Peyer's patch (tissue), 4 donors: ENCODE data around the gene ARID5A.

ENCODE experiments used
- POLR2A ChIP-seq, 2 donors: fragments of 450-650 bp; IDR thresholded peaks; one replicate each; pipeline ENCODE4 v1.5.1; 2017; ENCODE audit warnings: antibody characterized with exemption in 2 of 2, mild to moderate bottlenecking in 2 of 2, moderate library complexity in 2 of 2
- TF ChIP-seq, protein P1 (sequence below), 6 experiments: fragments of 450-650 bp in 4 of 6; fragments of 200-600 bp in 2 of 6; sonication (generic) in 1 of 6; IDR thresholded peaks; one replicate each; pipeline ENCODE4 v1.5.1; 2017 to 2019; ENCODE audit warnings: antibody characterized with exemption in 6 of 6, mild to moderate bottlenecking in 3 of 6, moderate library complexity in 1 of 6

DNA sequence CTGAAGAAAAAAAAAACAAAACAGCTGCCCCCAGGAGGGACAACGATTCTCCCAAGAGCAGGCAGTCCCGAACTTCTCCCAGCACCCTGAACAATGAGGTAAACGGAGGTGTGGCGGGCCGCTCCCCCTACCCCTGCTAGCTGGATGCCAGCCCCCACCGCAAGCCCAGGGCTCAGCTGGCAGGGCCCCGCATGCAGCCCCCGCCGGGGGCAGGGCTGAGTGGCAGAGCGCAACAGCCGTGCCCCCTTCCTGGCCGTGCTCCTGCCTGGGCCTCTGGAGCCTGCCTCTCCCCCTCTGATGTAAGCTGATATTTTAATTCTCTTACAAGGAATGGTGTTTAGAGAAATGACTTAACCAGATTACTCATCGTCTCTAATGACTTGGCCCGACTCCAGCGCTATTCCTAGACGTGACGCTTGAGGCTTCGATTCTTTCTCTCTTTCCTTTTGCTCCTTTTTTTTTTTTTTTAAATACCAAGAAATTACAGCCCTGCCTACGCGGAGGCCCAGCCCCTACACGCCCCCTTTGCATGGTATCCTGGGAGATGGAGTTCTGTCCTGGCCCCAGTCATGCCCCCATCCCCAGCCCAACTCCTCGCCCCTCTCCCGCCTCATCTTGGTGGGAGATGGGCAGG lies 4.6 kb upstream of the ARID5A start:
- TF ChIP-seq, protein P1, sequence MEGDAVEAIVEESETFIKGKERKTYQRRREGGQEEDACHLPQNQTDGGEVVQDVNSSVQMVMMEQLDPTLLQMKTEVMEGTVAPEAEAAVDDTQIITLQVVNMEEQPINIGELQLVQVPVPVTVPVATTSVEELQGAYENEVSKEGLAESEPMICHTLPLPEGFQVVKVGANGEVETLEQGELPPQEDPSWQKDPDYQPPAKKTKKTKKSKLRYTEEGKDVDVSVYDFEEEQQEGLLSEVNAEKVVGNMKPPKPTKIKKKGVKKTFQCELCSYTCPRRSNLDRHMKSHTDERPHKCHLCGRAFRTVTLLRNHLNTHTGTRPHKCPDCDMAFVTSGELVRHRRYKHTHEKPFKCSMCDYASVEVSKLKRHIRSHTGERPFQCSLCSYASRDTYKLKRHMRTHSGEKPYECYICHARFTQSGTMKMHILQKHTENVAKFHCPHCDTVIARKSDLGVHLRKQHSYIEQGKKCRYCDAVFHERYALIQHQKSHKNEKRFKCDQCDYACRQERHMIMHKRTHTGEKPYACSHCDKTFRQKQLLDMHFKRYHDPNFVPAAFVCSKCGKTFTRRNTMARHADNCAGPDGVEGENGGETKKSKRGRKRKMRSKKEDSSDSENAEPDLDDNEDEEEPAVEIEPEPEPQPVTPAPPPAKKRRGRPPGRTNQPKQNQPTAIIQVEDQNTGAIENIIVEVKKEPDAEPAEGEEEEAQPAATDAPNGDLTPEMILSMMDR (IDR thresholded peaks at IDR 0.05) = no peak
- peak in 1 of 2 donors; percentile 42 for TF ChIP-seq POLR2A (IDR thresholded peaks at IDR 0.05)
